Measurements from ENCODE around the gene EXOC4. TPM values are rescaled to one million over a fixed set of nuclear protein-coding genes. Genes with fewer than 3 reads are reported as not detected.
"Not testable (repeated sequence)": the region's sequence is repeated elsewhere in the genome, so short reads cannot be mapped to it uniquely, and the experiment has no call there.

EXOC4 gene
- total RNA-seq, 2 donors from 2014 or later = 48.9 to 102 TPM

GRCh38 chr7:133274265-133274664 is 21.4 kb downstream of the EXOC4 start:
- Histone ChIP-seq H3K36me3 (no peaks in the 10 kb centered on the region), H3K4me1 (replicated peaks) (no peaks in the 10 kb centered on the region), H3K27ac (no peak overlapping the region), H3K27me3 (replicated peaks; ENCODE audit: insufficient read depth) (no peaks in the 10 kb centered on the region), H3K9me3 (no peaks in the 10 kb centered on the region), H3K4me3 (no peak overlapping the region)
- intact Hi-C loops (cut with DNase I) = no loop called here
- TF ChIP-seq POLR2AphosphoS5 (IDR thresholded peaks at IDR 0.05) (no peak), POLR2A (IDR thresholded peaks at IDR 0.05) (no peak), CTCF (IDR thresholded peaks at IDR 0.05) (no peak)
- 100% methylated on average over 1 of the region's 1 CpG for WGBS
- no peak for DNase-seq (ENCODE audit: low spot score)

- no peaks in the 10 kb centered on the region for H3K4me1 ChIP-seq (replicated peaks)
- 94% methylated on average over 8 of the region's 8 CpGs for WGBS
- no peaks in the 10 kb centered on the region for H3K9me3 ChIP-seq
- TF ChIP-seq CTCF (IDR thresholded peaks at IDR 0.05) (no peak), POLR2A (IDR thresholded peaks at IDR 0.05) (no peak), POLR2AphosphoS5 (IDR thresholded peaks at IDR 0.05) (no peak)
- H3K4me3 ChIP-seq = no peak overlapping the region
- DNase-seq (ENCODE audit: low spot score) = no peak
- no peak overlapping the region for H3K27ac ChIP-seq
- no peaks in the 10 kb centered on the region for H3K36me3 ChIP-seq
- intact Hi-C loops (cut with DNase I) = no loop called here
- H3K27me3 ChIP-seq (replicated peaks; ENCODE audit: insufficient read depth) = no peaks in the 10 kb centered on the region
These were observed 22.1 kb downstream of the EXOC4 start for GRCh38 chr7:133275008-133275407.

DNA sequence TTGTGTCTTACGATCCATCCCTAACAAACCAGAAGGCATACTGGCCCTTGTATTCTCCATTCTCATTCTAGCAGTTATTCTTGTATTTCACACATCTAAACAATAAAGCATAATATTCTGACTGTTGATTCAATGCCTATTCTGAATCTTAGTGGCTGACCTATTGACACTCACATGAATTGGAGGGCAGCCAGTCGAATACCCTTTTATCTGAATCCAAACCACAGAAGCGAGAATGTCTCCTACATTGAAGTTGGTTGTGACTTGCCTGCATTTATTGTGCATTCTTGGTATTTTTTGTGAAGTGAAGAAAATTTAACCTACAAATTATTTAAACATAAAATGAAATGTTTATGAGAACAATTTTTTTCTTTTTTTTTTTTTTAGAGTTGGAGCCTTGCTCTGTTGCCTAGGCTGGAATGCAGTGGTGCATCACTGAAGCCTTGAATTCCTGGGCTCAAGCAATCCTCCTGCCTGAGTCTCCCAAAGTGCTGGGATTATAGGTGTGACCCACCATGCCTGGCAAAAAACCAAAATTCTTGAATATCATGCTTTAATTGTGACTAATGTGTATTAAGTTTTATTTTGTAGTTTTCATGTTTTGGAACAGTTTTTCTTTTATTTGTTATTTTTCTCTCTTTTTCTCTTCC is 22.7 kb downstream of the EXOC4 start:
- TF ChIP-seq POLR2A (IDR thresholded peaks at IDR 0.05) (no peak), POLR2AphosphoS5 (IDR thresholded peaks at IDR 0.05) (no peak), CTCF (IDR thresholded peaks at IDR 0.05) (no peak)
- WGBS = 67% methylated on average over 3 of the region's 3 CpGs
- no peak for DNase-seq (ENCODE audit: low spot score)

GRCh38 chr7:133278975-133279374 is 26.1 kb downstream of the EXOC4 start:
- WGBS = 100% methylated on average over 3 of the region's 3 CpGs
- H3K4me1 ChIP-seq (replicated peaks); H3K27me3 ChIP-seq (replicated peaks; ENCODE audit: insufficient read depth); H3K4me3 ChIP-seq; H3K27ac ChIP-seq; intact Hi-C loops (cut with DNase I); H3K9me3 ChIP-seq; H3K36me3 ChIP-seq; DNase-seq (ENCODE audit: low spot score): not testable (repeated sequence)

More for the DNA sequence above, 22.7 kb downstream of the EXOC4 start:
- intact Hi-C loops (cut with DNase I) = no loop called here
- H3K9me3 ChIP-seq = no peaks in the 10 kb centered on the region
- H3K27ac ChIP-seq = no peak overlapping the region
- H3K4me3 ChIP-seq = no peak overlapping the region
- no peaks in the 10 kb centered on the region for H3K4me1 ChIP-seq (replicated peaks)
- H3K36me3 ChIP-seq = no peaks in the 10 kb centered on the region
- H3K27me3 ChIP-seq (replicated peaks; ENCODE audit: insufficient read depth) = no peaks in the 10 kb centered on the region

DNA sequence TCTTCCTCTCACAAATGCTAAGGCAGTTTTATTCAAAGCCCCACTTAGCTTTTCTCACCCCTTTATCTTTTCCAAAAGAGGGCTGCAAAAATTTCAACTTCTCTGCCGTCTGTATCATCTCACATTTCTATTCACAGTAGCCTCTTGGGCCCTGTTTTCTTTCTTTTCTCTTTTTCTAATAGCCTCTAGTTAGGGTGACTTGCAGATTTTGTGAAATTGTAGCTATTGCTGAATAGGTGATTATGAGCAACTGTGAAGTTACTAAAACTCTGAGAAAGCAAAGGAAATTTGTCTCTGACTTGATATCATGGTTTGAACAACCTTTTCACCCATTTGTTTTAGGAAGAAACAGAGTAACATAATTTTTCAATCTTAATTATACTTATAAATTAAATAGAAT is 29.2 kb downstream of the EXOC4 start:
- no peaks in the 10 kb centered on the region for H3K36me3 ChIP-seq
- H3K4me3 ChIP-seq = no peak overlapping the region
- H3K27ac ChIP-seq = no peak overlapping the region
- no peaks in the 10 kb centered on the region for H3K4me1 ChIP-seq (replicated peaks)
- DNase-seq (ENCODE audit: low spot score) = no peak
- WGBS = 88% methylated on average over 1 of the region's 1 CpG
- intact Hi-C loops (cut with DNase I) = no loop called here
- H3K27me3 ChIP-seq (replicated peaks; ENCODE audit: insufficient read depth) = no peaks in the 10 kb centered on the region
- TF ChIP-seq POLR2A (IDR thresholded peaks at IDR 0.05) = no peak
- TF ChIP-seq POLR2AphosphoS5 (IDR thresholded peaks at IDR 0.05) = no peak
- no peak for TF ChIP-seq CTCF (IDR thresholded peaks at IDR 0.05)
- H3K9me3 ChIP-seq = no peaks in the 10 kb centered on the region
